K562 (cell line): ENCODE measurements around the gene ITGB6. TPM values are rescaled to one million over a fixed set of nuclear protein-coding genes. Genes with fewer than 3 reads are reported as not detected.

Experiments
- E2F5 ChIP-seq: sonication (generic); formaldehyde crosslinking; IDR thresholded peaks from 2 replicates; pipeline ENCODE4 v1.8.0; 2022; ENCODE audit warnings: mild to moderate bottlenecking, missing genetic modification reagents
- E2F8 ChIP-seq: fragments of 450-650 bp; IDR thresholded peaks from 2 replicates; pipeline ENCODE4 v1.7.1; 2018; ENCODE audit warnings: mild to moderate bottlenecking, low read depth; ENCODE audit not compliant: partially characterized antibody
- MBD1 ChIP-seq: fragments of 250-450 bp; sonication (Bioruptor Pico); IDR thresholded peaks from 2 replicates; pipeline ENCODE4 v1.8.0; 2022; ENCODE audit warnings: inconsistent platforms
- MYBL2 ChIP-seq, 2 experiments: fragments of 450-650 bp in 1 of 2; sonication (generic) in 1 of 2; formaldehyde crosslinking in 1 of 2; IDR thresholded peaks; 2 replicates each; pipeline versions ENCODE4 v1.6.1 to v1.8.1; 2017 to 2022; ENCODE audit warnings: borderline replicate concordance in 1 of 2, inconsistent platforms in 1 of 2, low read depth in 1 of 2, mild to moderate bottlenecking in 1 of 2, missing genetic modification reagents in 1 of 2, moderate library complexity in 1 of 2
- NR1H2 ChIP-seq: sonication (generic); formaldehyde crosslinking; IDR thresholded peaks from 2 replicates; pipeline ENCODE4 v1.4.0; 2020; ENCODE audit warnings: mild to moderate bottlenecking, missing genetic modification reagents
- PHTF2 ChIP-seq: fragments of 250-450 bp; sonication (Bioruptor Pico); IDR thresholded peaks from 2 replicates; pipeline ENCODE4 v1.5.0; 2021; ENCODE audit warnings: mild to moderate bottlenecking
- PURB ChIP-seq: sonication (generic); formaldehyde crosslinking; IDR thresholded peaks from 2 replicates; pipeline ENCODE4 v1.9.0; 2021; ENCODE audit warnings: low read depth, mild to moderate bottlenecking, missing genetic modification reagents
- SIX5 ChIP-seq, 2 experiments: IDR thresholded peaks; 2 replicates each; pipeline ENCODE4 v1.6.1; 2011; ENCODE audit warnings: low read length in 2 of 2, borderline replicate concordance in 1 of 2, low read depth in 1 of 2, mild to moderate bottlenecking in 1 of 2, moderate library complexity in 1 of 2; ENCODE audit not compliant: insufficient read depth in 1 of 2
- SMARCB1 ChIP-seq: IDR thresholded peaks from 2 replicates; pipeline ENCODE4 v1.6.1; 2011; ENCODE audit warnings: improper control_type of control experiment, low read depth; ENCODE audit not compliant: insufficient read length
- polyA plus RNA-seq, 8 experiments: library from polyadenylated mRNA; depleted of rRNA in 4 of 8; stranded (reverse) in 5 of 8; unstranded in 3 of 8; fragments of >200 nt; fragmentation: Nextera tagmentation in 2 of 8; fragmentation: Illumina TruSeq in 1 of 8; extraction: Ambion mirVana in 2 of 8; extraction: Trizol in 1 of 8; gene quantifications; 2 replicates each; pipeline versions ENCODE4 v1.2.1 to v1.2.3, GENCODE V29; 2011 to 2014; ENCODE audit warnings: inconsistent platforms in 1 of 8, missing spikeins in 1 of 8
- total RNA-seq, 7 experiments: library from RNA; depleted of rRNA in 6 of 7; stranded (reverse); fragments of >200 nt in 6 of 7; fragmentation: Illumina TruSeq in 2 of 7; extraction: Trizol in 2 of 7; gene quantifications; 2 replicates each; pipeline versions ENCODE4 v1.2.1 to v1.2.3, GENCODE V29; 2011 to 2021; ENCODE audit warnings: low replicate concordance in 1 of 7

Gene ITGB6
- total and polyA plus RNA-seq, 9 of the 15 experiments (the other 6 are each of a cell fraction or from before 2014, with no cell fraction given) = 0.18 TPM; not detected in 8

GRCh38 chr2:160054984-160055725 is 144.9 kb downstream of the ITGB6 start (continued):
- TF ChIP-seq MBD1 (CRISPR knock-in tag) = no peak
- TF ChIP-seq E2F8 = no peak
- no peak for TF ChIP-seq PURB (CRISPR knock-in tag)
- no peak for TF ChIP-seq MYBL2 (IDR thresholded peaks at IDR 0.05; ENCODE audit: low read depth)
- no peak for TF ChIP-seq MYBL2 (CRISPR knock-in tag; IDR thresholded peaks at IDR 0.05; ENCODE audit: borderline replicate concordance)
- TF ChIP-seq E2F5 = no peak
- no peak for TF ChIP-seq NR1H2
- no peak for TF ChIP-seq PHTF2 (CRISPR knock-in tag)
- TF ChIP-seq SIX5 (IDR thresholded peaks at IDR 0.05; ENCODE audit: borderline replicate concordance in 1 of 2, insufficient read depth in 1 of 2, low read depth in 1 of 2, low read length in 2 of 2) = no peak
- no peak for TF ChIP-seq SMARCB1
